Hair follicle dermal papilla cell (primary cell): ENCODE results near the gene COLGALT1. TPM values are rescaled to one million over a fixed set of nuclear protein-coding genes. Genes with fewer than 3 reads are reported as not detected.

Source experiments
- total RNA-seq: library from RNA; depleted of rRNA; stranded (reverse); fragments of >200 nt; gene quantifications from 2 replicates; pipeline ENCODE4 v1.2.3, GENCODE V29; 2012

Gene COLGALT1
- 91.4 and 113 TPM in 2 replicates for total RNA-seq

DNA sequence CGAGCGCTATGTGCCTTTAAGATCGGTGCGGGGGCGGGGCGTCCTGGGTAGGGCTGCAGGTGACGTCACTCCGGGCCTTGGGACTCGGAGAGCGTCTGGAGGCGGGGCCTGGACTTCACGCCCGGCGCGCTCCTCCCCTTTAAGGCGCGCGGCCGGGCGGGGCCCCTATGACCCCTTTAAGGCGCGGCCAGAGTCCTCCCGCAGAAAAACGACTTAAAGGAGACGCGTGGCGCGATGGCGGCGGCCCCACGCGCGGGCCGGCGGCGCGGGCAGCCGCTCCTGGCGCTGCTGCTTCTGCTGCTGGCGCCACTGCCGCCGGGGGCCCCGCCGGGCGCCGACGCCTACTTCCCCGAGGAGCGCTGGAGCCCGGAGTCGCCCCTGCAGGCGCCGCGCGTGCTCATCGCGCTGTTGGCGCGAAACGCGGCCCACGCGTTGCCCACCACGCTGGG lies at the start of gene COLGALT1:
TSS of gene COLGALT1 (plus strand) at position 170 of the 449 bp plus-strand sequence. CDS start at position 235, 65 bp downstream.

Other genes with a start within 250 kb of the COLGALT1 start
- gene MRPL34, start 249.8 kb upstream of the COLGALT1 start, total RNA-seq: 34.6 and 38.3 TPM in 2 replicates
- 10.9 and 21.6 TPM in 2 replicates for gene DDA1, start 246.1 kb upstream of the COLGALT1 start, total RNA-seq
- gene ANO8, start 220.8 kb upstream of the COLGALT1 start, total RNA-seq: 9.2 and 10.1 TPM in 2 replicates
- gene GTPBP3, start 218.1 kb upstream of the COLGALT1 start, total RNA-seq: 13.6 and 14.9 TPM in 2 replicates
- under 0.01 TPM in 1 of 2 replicates, not detected in the other for gene PLVAP, start 178.3 kb upstream of the COLGALT1 start, total RNA-seq
- 0.49 TPM in 1 of 2 replicates, not detected in the other for gene CCDC194, start 161.5 kb upstream of the COLGALT1 start, total RNA-seq
- gene BST2, start 150.0 kb upstream of the COLGALT1 start, total RNA-seq: 15.1 and 31.6 TPM in 2 replicates
- gene MVB12A, start 135.6 kb upstream of the COLGALT1 start, total RNA-seq: 57.9 and 68.2 TPM in 2 replicates
- 0.12 TPM in 1 of 2 replicates, not detected in the other for gene TMEM221, start 107.0 kb upstream of the COLGALT1 start, total RNA-seq
- not detected in 2 replicates for gene NXNL1, start 94.7 kb upstream of the COLGALT1 start, total RNA-seq
- gene SLC27A1, start 85.1 kb upstream of the COLGALT1 start, total RNA-seq: 71.6 and 87.1 TPM in 2 replicates
- 72.2 and 74.3 TPM in 2 replicates for gene PGLS, start 44.0 kb upstream of the COLGALT1 start, total RNA-seq
- 0.12 and 0.16 TPM in 2 replicates for gene UNC13A, start 132.7 kb downstream of the COLGALT1 start, total RNA-seq
- 15.4 and 19.3 TPM in 2 replicates for gene MAP1S, start 163.8 kb downstream of the COLGALT1 start, total RNA-seq
- 0.32 and 1.5 TPM in 2 replicates for gene FCHO1, start 195.8 kb downstream of the COLGALT1 start, total RNA-seq
- gene B3GNT3, start 239.5 kb downstream of the COLGALT1 start, total RNA-seq: not detected in 2 replicates